ENCODE data around the gene ITIH4.
A peak's percentile ranks its signal among the peaks of the same experiment; 100 is the strongest.

Gene ITIH4

DNA sequence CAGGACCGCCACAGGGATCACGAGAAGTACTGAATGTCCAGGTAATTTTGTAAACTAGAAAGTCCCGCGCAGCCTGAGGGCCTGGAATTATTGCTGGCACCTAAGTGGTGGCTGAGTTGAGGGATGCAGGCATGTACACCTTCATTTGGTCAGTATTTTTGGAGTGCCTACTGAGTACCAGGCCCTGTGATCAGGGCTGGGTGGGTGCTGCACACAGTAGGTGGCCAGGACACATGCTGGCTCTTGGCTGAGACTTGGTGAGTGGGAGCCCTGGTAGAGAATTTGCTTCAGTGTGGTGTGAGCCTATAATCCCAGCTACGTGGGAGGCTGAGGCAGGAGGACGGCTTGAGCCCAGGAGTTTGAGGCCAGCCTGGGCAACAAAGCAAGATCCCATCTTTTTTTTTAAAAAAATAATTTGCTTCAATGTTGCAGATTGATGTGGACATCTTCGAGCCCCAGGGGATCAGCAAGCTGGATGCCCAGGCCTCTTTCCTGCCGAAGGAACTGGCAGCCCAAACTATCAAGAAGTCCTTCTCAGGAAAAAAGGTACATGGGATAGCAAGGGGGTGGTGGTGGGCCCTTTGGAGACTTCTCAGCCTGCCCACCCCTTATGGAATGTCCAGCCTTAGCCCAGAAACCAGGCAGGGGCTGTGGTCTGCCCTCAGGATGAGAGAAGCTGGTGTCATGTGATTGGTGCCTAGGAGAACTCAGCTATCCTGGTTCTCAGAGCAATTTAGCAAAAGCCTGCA, 50.5 kb downstream of the ITIH4 start:
- no peak for DNase-seq

DNA sequence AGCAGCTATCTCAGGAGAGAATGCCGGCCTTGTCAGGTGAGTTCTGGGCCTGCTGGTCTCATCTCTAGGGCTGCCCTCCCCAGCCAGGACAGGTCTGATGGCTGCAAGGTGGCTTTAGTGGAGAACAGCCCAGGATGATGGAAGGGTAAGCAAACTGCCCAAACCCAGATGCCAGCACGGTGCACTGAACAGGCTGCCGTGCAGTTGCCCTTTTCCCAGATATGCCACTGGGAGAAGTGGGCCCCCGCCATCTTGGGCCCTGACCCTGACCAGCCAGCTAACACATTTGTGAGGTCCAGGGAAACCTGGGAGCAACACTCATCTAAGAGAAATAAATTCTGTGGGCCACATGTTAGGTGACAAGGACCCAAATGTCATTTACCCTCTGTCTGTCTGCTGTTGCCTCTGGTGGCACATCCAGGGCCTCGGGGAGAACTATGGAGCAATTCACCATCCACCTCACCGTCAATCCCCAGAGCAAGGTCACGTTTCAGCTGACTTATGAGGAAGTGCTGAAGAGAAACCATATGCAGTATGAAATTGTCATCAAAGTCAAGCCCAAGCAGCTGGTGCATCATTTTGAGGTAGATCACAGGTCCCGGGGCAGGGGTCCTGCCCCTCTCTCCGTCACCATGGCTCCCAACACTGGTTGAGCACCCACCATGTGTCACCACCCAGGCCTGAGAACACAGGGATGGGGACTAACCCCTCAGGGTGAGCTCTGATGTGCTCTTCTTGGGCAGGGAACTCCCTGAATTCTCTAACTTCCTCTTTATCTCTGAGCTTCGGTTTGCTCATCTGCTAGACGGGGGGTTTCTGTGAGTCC, 51.2 kb downstream of the ITIH4 start:
- peak in 1 of 2 experiments; percentile 11 for DNase-seq

DNA sequence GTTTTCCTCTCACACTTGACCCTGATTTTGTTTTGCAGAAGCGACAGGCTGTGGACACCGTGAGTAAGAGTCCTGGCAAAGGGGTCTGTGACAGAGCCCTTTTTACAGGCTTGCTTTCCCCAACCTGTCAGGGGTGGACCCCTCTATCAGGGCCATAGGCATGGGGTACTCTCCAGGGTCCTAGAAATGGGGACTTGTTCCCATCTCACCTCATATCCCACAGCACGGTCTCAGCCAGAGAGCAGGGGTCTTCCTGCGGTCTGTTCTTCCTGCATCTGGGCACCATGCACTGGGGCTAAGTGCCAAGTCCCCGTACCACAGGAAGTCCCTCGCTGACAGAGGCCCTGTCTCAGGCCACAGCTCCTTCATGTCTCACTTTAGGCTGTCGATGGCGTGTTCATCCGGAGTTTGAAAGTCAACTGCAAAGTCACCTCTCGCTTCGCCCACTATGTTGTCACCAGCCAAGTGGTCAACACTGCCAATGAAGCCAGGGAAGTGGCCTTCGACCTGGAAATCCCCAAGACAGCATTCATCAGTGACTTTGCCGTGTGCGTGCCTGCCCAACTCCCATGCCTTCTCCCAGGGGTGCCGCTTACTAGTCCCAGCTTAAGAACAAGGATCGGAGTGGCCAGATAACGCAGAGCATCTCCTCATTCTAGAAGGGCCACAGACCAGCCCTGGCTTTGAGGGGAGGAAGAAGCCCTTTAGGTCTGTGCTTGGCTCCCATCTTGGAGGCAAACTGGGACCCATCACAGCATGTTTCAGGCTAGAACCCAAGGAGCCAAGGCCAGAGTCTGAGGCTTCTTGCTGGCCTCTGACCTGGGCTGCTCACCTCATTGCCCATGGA, 52.3 kb downstream of the ITIH4 start:
- peak in 1 of 2 experiments; percentile 4 for DNase-seq

DNA sequence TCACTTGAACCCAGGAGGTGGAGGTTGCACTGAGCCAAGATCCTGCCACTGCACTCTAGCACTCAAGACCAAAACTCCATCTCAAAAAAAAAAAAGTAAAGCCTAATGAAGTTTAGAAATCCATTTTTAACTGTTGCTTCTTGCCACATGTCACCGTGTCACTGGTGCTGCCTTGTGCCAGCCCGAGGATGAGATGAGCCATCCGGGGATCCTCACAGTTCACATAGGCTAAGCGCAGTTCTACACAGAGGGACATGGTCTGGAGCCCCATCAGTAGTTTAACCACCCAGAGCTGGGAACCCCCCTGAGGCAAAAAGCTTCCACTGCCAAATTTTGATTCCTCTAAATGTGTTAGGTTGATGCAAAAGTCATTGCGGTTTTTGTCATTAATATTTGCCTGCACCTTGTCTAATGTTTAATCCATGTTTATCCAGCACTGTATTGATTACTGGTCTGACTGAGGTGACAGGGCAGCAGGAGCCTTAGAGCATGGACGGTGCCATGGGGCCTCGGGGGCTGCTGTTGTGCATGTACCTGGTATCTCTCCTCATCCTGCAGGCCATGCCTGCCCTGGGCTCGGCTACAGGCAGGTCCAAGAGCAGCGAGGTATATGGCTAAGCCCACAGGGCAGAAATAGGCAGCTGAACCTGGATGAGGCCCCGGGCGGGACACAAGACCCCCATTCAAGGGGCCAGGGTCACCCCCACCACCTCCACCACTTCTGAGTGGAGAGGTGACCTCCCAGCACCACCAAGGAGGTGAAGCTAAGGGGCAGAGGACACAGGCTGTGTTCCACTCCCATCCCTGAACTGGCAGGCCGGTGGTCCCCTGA, 53.1 kb downstream of the ITIH4 start, which contains the start of gene ITIH1:
ITIH1 (plus strand) TSS at position 473 of the 832 bp plus-strand sequence; CDS start at position 490, 17 bp downstream.
- DNase-seq: no peak

DNA sequence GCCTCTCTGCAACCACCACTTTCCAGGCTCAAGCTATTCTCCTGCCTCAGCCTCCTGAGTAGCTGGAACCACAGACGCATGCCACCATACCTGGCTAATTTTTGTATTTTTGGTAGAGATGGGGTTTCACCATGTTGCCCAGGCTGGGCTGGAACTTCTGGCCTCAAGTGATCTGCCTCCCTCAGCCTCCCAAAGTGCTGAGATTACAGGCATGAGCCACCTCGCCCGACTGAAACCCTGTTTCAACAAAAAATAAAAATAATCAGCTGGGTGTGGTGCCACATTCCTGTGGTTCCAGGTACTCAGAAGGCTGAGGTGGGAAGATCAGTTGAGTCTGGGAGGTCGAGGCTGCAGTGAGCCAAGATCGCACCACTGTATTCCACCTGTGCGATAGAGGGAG, 54.0 kb downstream of the ITIH4 start:
- peak in 1 of 2 experiments; percentile 1 for DNase-seq

DNA sequence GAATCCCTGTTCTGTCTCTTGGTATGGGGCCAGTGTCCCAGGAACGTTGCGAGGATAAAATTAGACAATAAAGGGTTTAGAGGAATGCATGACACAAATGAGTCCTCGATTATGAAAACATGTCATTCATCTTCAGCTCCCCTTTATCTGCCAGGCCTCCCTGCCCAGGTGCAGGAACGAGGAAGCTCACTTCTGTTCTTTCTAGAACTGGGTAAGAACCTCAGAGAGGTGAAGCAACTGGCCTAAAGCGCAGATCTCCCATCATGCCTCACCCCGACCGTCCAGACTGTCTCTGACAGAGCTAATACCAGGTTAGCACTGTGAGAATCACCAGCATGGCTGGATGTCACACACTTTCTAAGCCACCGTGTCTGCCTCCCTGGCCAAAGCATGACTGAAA, 54.6 kb downstream of the ITIH4 start:
- peak in 1 of 2 experiments; percentile 8 for DNase-seq

DNA sequence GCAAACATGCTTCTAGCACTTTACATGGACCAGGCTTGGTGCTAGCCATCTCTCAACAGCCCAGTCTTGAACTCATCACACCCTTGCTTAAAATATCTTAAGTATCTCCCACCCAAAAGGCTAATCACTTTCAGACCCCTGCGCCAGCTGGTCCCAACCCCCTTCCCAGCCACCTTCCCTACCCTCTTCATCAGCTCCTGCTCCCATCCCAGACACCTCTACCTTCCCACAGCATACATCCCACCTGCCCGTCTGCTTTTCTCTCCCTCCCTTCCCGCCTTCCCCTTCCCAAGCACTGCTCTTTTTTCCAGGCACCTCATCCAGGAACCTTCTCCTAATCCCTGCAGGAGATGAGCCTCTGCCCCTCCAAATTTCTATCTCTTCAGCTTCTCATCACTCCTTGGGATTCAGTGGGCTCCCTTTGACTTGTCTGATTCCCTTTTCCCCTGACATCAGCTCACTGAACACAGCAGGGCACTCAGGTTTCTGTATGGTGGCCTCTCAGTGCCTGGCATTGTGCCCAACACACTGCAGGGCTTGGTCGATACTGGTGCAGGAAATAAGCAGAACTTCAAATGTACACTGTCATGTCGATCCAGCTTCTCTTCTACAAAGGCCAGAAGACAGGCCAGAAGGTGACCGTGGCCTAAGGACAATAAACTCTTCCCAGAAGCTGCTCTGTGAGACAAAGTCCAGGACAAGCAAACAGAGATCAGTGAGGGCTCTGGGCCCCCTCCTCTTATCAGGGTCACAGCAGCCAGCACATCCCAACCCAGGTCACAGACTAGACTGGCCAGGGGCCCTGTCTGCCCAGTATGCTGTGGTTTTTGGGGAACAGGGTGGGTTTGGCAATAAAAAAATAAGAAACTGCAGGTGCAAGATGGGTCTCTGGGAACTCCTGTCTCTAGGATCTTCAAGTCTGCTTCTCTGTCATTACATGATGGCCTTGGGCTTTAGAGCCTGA, 55.3 kb downstream of the ITIH4 start:
- DNase-seq: peak in 1 of 2 experiments; percentile 13

DNA sequence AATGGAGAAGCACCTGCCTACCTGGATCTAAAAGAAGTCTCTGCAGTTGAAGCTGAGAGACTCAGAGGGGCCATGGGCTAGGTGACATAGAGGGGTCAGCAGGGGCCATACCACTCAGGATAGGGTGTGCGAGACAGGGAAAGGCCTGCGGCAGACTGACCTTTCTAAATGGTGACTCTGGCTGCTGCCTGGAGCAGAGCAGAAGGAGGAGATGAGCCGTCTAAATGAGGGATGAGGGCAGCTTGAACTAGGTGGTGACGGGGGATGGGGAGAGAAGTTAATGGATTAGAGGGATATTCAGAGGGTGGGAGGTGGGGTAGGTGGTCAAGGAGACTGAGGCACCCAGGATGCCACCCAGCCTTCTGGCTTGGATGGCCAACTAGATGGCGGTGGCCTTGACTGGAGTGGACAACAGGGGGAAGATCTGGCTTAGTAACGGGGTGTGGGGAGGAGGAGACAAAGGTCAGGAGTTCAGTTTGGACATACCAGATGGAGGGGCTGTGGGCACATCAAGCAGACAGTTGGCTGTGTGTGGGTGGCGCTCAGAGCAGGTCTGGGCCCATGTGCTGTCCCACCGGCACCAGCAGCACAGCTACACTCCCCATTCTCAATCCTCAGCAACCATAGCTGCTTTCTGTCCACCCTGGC, 56.3 kb downstream of the ITIH4 start:
- peak in 1 of 2 experiments; percentile 3 for DNase-seq

DNA sequence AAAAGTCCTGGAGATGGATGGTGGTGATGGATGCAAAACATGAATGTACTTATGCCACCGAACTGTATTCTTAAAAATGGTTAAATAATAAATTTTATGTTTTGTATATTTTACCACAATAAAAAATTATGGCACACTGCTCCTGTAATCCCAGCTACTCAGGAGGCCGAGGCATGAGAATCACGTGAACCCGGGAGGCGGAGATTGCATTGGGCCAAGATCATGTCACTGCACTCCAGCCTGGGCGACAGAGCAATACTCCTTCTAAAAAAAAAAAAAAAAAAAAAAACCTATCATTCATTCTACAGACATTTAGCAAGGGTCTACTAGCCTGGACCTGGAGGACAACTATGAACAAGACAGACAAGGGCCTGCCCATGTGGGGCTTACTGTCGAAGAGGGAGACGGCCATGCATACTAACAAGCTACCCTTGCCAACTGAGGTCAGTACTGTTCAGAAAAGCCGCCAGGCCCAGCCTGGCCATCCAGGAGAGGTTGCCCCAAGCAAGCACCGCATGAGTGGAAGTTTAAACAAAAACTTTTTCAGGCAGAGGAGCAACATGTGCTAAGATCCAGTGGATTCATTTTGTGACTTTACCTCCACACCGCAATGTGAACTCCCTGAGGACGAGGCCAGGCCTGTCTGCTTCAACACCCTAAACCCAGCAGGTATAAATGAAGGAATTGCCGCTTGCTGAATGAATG, 57.0 kb downstream of the ITIH4 start:
- peak in 1 of 2 experiments; percentile 3 for DNase-seq

DNA sequence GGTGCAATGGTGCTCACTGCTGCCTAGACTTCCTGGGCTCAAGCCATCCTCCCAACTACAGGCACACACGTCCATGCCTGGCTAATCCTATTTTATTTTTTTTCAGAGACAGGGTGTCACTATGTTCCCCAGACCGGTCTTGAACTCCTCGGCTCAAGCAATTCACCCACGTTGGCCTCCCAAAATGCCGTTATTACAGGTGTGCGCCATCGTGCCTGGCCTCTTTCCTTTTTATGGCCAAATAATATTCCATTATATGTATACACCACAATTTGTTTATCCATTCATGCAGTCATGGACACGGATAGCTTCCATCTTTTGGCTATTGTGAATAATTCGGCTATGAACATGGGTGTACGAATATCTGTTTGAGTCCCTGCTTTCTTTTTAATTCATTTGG, 58.8 kb downstream of the ITIH4 start:
- peak; percentile 13 to 17 for DNase-seq

DNA sequence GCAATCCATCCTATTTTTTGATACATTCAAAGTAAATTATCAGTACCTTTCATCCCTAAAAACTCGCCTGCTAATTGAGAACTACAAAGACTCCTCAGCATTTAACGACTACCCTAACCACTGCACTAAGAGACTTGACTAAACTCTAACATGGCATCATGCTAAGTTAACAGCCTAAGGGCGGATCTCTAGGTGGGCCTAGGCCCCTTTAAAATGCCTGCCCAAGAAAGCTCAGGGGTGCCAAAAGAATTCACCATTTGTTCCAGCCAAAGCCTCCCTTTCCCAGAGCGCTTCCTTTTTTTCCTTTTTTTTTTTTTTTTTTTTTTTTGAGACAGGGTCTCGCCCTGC, 59.2 kb downstream of the ITIH4 start:
- no peak for DNase-seq

DNA sequence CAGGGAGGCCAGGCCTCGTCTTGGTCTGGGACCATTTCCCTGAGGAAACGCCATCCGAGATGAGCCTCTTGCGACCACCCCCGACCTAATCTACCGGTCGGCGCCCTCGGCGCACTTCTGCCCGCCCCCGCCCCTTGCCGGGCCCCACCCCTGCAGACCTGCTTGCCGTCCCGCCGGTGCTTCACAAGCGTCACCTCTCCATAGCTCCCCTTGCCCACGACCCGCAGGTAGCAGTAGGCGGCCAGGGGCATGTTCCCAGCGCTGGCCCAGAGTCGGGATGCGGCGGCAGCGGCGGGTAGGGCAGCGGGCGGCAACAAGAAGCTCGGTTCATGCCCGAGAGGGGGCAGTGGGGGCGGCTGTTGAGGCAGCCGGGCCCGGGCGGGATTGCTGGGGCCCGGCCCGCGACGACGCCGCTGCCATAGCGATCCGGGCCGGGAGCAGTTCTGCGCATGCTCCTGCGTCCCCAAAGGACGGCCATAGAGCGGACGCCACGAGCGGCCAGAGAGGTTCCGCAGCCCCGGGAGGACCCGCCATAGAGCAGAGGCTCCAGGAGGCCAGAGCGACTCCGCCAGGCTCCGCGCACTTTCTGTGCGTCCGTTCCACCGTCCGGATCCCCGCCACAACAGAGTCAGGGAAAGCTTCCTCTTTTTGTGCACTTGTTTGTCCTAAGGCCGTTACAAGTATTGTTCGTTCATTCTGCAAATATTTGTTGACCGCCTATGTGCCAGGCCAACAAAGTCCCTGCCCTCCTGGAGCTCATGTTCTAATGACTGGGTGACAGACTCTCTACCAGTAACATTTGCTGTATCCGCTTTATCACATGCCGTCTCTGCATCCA, 59.8 kb downstream of the ITIH4 start, which contains the start of gene NEK4:
NEK4 (minus strand) TSS at position 445 of the 838 bp plus-strand sequence; CDS start at position 251, 194 bp downstream.
- DNase-seq: peak; percentile 92 to 93

DNA sequence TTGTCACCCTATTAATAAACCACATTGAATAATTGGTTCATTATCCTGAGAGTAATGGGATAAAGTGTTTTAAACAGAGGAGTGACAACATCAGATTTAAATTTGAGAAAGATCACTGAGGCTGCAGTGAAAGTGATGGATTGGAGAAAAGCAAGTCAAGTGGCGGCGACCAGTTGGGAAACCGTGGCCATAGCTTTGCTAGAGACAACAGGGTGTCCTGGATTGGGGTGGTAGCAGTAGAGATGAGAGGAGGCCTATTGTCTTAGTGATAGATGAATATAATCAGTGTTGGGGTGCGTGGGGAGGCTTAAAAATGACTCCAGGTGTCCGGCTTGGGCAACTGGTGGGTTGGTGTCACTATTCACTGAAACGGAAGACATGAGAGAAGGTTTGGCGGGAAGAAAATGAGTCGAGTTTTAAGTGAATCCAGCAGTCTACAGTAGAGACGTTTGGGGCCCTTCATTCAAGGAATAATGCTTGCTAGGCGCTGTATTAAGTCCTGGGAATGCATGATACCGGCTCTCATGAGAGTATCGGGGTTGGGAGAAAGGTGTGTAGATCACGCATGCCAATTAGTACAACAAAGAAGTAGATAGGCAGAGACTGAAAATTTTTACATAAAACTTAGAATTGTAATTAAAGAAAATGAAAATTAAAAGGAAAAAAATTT, 60.6 kb downstream of the ITIH4 start:
- peak; percentile 25 for DNase-seq

DNA sequence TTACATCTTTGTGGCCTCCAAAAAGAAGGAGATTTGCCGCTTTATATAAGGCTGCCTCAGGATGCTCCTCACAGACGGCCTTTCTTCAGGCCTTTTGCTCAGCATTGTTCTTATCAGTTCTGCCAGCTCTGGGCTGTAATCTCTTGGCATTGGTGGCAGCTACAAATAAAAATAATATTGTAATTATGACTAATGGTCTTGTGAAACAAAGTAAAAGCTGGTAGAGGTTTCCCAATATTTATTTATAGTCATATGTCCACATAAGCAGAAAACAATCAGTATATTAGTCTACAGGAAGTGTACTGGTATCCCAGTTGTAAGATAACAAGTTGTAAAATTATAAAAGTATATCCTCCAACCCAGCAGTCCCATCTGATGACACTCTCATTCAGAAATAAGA, 67.0 kb downstream of the ITIH4 start:
- DNase-seq: no peak
